K562 (cell line): Measurements from ENCODE around the gene LRCH1. TPM values are rescaled to one million over a fixed set of nuclear protein-coding genes. Genes with fewer than 3 reads are reported as not detected.

Experiments used
- ATAC-seq: fragments of 200-7000 bp; cut with Tn5 transposase; 3 replicates; pipeline ENCODE4 v1.9.1; 2020; ENCODE audit warnings: moderate library complexity
- BruUV-seq: library from RNA; stranded (reverse); fragments of 400-500 nt; replicated peaks from 2 replicates; lab custom pipeline; 2021; lab: Mats Ljungman, UMichigan
- CTCF ChIA-PET: fragments of 300-600 bp; formaldehyde crosslinking; extraction: SDS; loops from one replicate; lab custom pipeline; 2021; ENCODE audit warnings: low intra/inter-chr PET ratio; lab: Yijun Ruan, JAX
- POLR2A ChIA-PET: fragments of 300-600, 350-650 bp; sonication (Branson Sonifier 250); formaldehyde crosslinking; extraction: SDS; loops from one replicate; lab custom pipeline; 2021; ENCODE audit warnings: antibody characterized with exemption, inconsistent platforms; lab: Yijun Ruan, JAX
- DNase-seq, 4 experiments: peaks; one replicate each; pipeline versions ENCODE4 v3.0.0 to v3.0.0-alpha.2; 2011 to 2018; ENCODE audit warnings: low spot score in 3 of 4, mixed read lengths in 3 of 4; ENCODE audit errors: extremely low read depth in 1 of 4
- FAIRE-seq: peaks from 2 replicates; lab custom pipeline; 2011; peaks lifted over from hg19 to GRCh38; lab: Jason Lieb, UNC
- H2AFZ ChIP-seq: 2 replicates; pipeline ENCODE4 v1.6.0; 2011; ENCODE audit warnings: low read depth, low read length, control low read depth, inconsistent platforms
- H3K27ac ChIP-seq: fragments of 200-600 bp; 3 replicates; pipeline ENCODE4 v1.8.0; 2011; ENCODE audit warnings: low read depth, mild to moderate bottlenecking, control low read depth, inconsistent platforms, low read length, moderate library complexity, mixed read lengths; ENCODE audit errors: extremely low read depth
- H3K27me3 ChIP-seq, 2 experiments: fragments of 300-600 bp in 1 of 2; 2 replicates in 1 of 2; 3 replicates in 1 of 2; pipeline versions ENCODE4 v1.6.0 to v1.8.0; 2011; ENCODE audit warnings: inconsistent platforms in 2 of 2, low read length in 2 of 2, mild to moderate bottlenecking in 1 of 2, mixed read lengths in 1 of 2, moderate library complexity in 1 of 2; ENCODE audit not compliant: control insufficient read depth in 2 of 2, insufficient read depth in 2 of 2
- H3K36me3 ChIP-seq: fragments of 300-600 bp; 3 replicates; pipeline ENCODE4 v1.8.0; 2011; ENCODE audit warnings: mild to moderate bottlenecking, low read length, inconsistent platforms; ENCODE audit not compliant: control insufficient read depth, insufficient read depth
- H3K4me1 ChIP-seq, 2 experiments: fragments of 200-600 bp in 1 of 2; replicated peaks in 1 of 2; 2 replicates in 1 of 2; 3 replicates in 1 of 2; pipeline versions ENCODE4 v1.5.1 to v1.8.0; 2011; ENCODE audit warnings: inconsistent platforms in 2 of 2, low read length in 2 of 2, mild to moderate bottlenecking in 1 of 2, mixed read lengths in 1 of 2, moderate library complexity in 1 of 2; ENCODE audit not compliant: control insufficient read depth in 2 of 2, insufficient read depth in 2 of 2
- H3K4me2 ChIP-seq: 2 replicates; pipeline ENCODE4 v1.6.1; 2011; ENCODE audit warnings: low read length, control low read depth, inconsistent platforms, mixed read lengths; ENCODE audit not compliant: insufficient read depth
- H3K4me3 ChIP-seq: fragments of 200-600 bp; sonication (generic), shearing (Covaris generic); 2 replicates; pipeline ENCODE4 v1.5.1; 2016; ENCODE audit warnings: control low read depth, inconsistent platforms
- H3K79me2 ChIP-seq: fragments of 200-600 bp; 3 replicates; pipeline ENCODE4 v1.8.0; 2011; ENCODE audit warnings: low read length, inconsistent platforms; ENCODE audit not compliant: control insufficient read depth, insufficient read depth
- H3K9ac ChIP-seq, 2 experiments: 2 replicates each; pipeline versions ENCODE4 v1.6.0 to v1.6.1; 2011; ENCODE audit warnings: low read depth in 2 of 2, low read length in 2 of 2, control low read depth in 1 of 2, inconsistent platforms in 1 of 2, mild to moderate bottlenecking in 1 of 2, mixed read lengths in 1 of 2; ENCODE audit not compliant: insufficient read depth in 1 of 2
- H3K9me1 ChIP-seq: one replicate; pipeline ENCODE4 v1.6.0; 2011; ENCODE audit warnings: inconsistent platforms, mild to moderate bottlenecking, low read length, moderate library complexity; ENCODE audit not compliant: control insufficient read depth, insufficient read depth
- H3K9me3 ChIP-seq: replicated peaks from 2 replicates; pipeline ENCODE4 v1.5.1; 2011; ENCODE audit warnings: low read depth, low read length, inconsistent platforms; ENCODE audit not compliant: control insufficient read depth, insufficient read depth
- H4K20me1 ChIP-seq: replicated peaks from 2 replicates; pipeline ENCODE4 v1.6.1; 2011; ENCODE audit warnings: low read length, inconsistent platforms, mixed read lengths; ENCODE audit not compliant: control insufficient read depth, insufficient read depth
- BMI1 ChIP-seq: fragments of 150-350 bp; IDR thresholded peaks from 2 replicates; pipeline ENCODE4 v1.6.1; 2014; ENCODE audit warnings: low read length
- BRD4 ChIP-seq: fragments of 200-600 bp; sonication (generic); IDR thresholded peaks from 2 replicates; pipeline ENCODE4 v1.6.1; 2017; ENCODE audit warnings: inconsistent platforms
- EZH2 ChIP-seq: IDR thresholded peaks from 2 replicates; pipeline ENCODE4 v1.6.1; 2012; ENCODE audit warnings: low read depth, mild to moderate bottlenecking, inconsistent platforms, low read length, borderline replicate concordance
- FOXJ3 ChIP-seq: sonication (generic); formaldehyde crosslinking; IDR thresholded peaks from 2 replicates; pipeline ENCODE4 v1.4.0; 2020; ENCODE audit warnings: mild to moderate bottlenecking, missing genetic modification reagents
- GABPB1 ChIP-seq: sonication (generic); formaldehyde crosslinking; IDR thresholded peaks from 2 replicates; pipeline ENCODE4 v1.8.0; 2022; ENCODE audit warnings: mild to moderate bottlenecking, missing genetic modification reagents
- HNRNPLL ChIP-seq: fragments of 200-400 bp; formaldehyde crosslinking; IDR thresholded peaks from 2 replicates; pipeline ENCODE4 v1.6.1; 2017; ENCODE audit warnings: low read length, low read depth, mild to moderate bottlenecking; ENCODE audit not compliant: poor library complexity, severe bottlenecking
- MAFF ChIP-seq: IDR thresholded peaks from 2 replicates; pipeline ENCODE4 v1.6.1; 2012; ENCODE audit warnings: low read length, improper control_type of control experiment
- MYC ChIP-seq, 2 experiments: fragments of 250-450 bp in 1 of 2; sonication (Bioruptor Pico) in 1 of 2; IDR thresholded peaks; 2 replicates each; pipeline versions ENCODE4 v1.5.1 to v1.6.1; 2012 to 2021; ENCODE audit warnings: low read depth in 2 of 2, borderline replicate concordance in 1 of 2, improper control_type of control experiment in 1 of 2, low read length in 1 of 2, mild to moderate bottlenecking in 1 of 2, moderate library complexity in 1 of 2
- NR3C1 ChIP-seq: sonication (generic); formaldehyde crosslinking; IDR thresholded peaks from 2 replicates; pipeline ENCODE4 v1.8.1; 2022; ENCODE audit warnings: missing genetic modification reagents
- RAD51 ChIP-seq: fragments of 450-650 bp; IDR thresholded peaks from 2 replicates; pipeline ENCODE4 v1.7.1; 2016; ENCODE audit warnings: low read depth, mild to moderate bottlenecking, borderline replicate concordance
- RBM25 ChIP-seq: fragments of 200-400 bp; formaldehyde crosslinking; IDR thresholded peaks from 2 replicates; pipeline ENCODE4 v1.6.1; 2018; ENCODE audit warnings: low read length, low read depth, moderate library complexity; ENCODE audit not compliant: severe bottlenecking
- TAF9B ChIP-seq: fragments of 450-650 bp; IDR thresholded peaks from 2 replicates; pipeline ENCODE4 v1.6.1; 2018; ENCODE audit warnings: mild to moderate bottlenecking; ENCODE audit not compliant: partially characterized antibody
- XRCC3 ChIP-seq: fragments of 450-650 bp; IDR thresholded peaks from 2 replicates; pipeline ENCODE4 v1.6.1; 2017; ENCODE audit warnings: mild to moderate bottlenecking, moderate library complexity
- ZNF561 ChIP-seq: fragments of 450-650 bp; formaldehyde crosslinking; conservative IDR thresholded peaks from 2 replicates; pipeline ENCODE4 v1.4.0; 2020; ENCODE audit warnings: mild to moderate bottlenecking, moderate library complexity
- WGBS: fragments of 100-300 bp; shearing (Covaris generic); methylation state at CpG from one replicate; pipeline ENCODE4 v1.1.6; 2016; ENCODE audit warnings: low coverage, mixed read lengths; ENCODE audit not compliant: insufficient coverage; ENCODE audit errors: missing lambda C conversion rate; 5-methylcytosine and 5-hydroxymethylcytosine counted together
- in situ Hi-C: fragments of 300-500 bp; cut with MboI; formaldehyde crosslinking; loops from 4 replicates; pipeline ENCODE4 v1.15.0; 2018; ENCODE audit warnings: inconsistent platforms, mixed read lengths
- intact Hi-C: fragments of 100-400 bp; cut with micrococcal nuclease; formaldehyde crosslinking; loops from 2 replicates; pipeline ENCODE4 v1.14.2; 2022
- polyA plus RNA-seq, 8 experiments: library from polyadenylated mRNA; depleted of rRNA in 4 of 8; stranded (reverse) in 5 of 8; unstranded in 3 of 8; fragments of >200 nt; fragmentation: Nextera tagmentation in 2 of 8; fragmentation: Illumina TruSeq in 1 of 8; extraction: Ambion mirVana in 2 of 8; extraction: Trizol in 1 of 8; gene quantifications; 2 replicates each; pipeline versions ENCODE4 v1.2.1 to v1.2.3, GENCODE V29; 2011 to 2014; ENCODE audit warnings: inconsistent platforms in 1 of 8, missing spikeins in 1 of 8
- total RNA-seq, 7 experiments: library from RNA; depleted of rRNA in 6 of 7; stranded (reverse); fragments of >200 nt in 6 of 7; fragmentation: Illumina TruSeq in 2 of 7; extraction: Trizol in 2 of 7; gene quantifications; 2 replicates each; pipeline versions ENCODE4 v1.2.1 to v1.2.3, GENCODE V29; 2011 to 2021; ENCODE audit warnings: low replicate concordance in 1 of 7
- TF ChIP-seq, protein P1 (sequence below), 2 experiments: fragments of 450-650 bp; IDR thresholded peaks; 2 replicates each; pipeline ENCODE4 v1.6.1; 2018; ENCODE audit warnings: mild to moderate bottlenecking in 2 of 2, low read depth in 1 of 2; ENCODE audit not compliant: partially characterized antibody in 2 of 2
- TF ChIP-seq, protein P2 (sequence below): sonication (generic); formaldehyde crosslinking; IDR thresholded peaks from 2 replicates; pipeline ENCODE4 v1.8.1; 2023; ENCODE audit warnings: mild to moderate bottlenecking, missing genetic modification reagents
- TF ChIP-seq, protein P3 (sequence below): fragments of 200-800 bp; sonication (Bioruptor generic); IDR thresholded peaks from 2 replicates; pipeline ENCODE4 v1.6.1; 2017; ENCODE audit warnings: missing genetic modification characterization, missing compliant biosample characterization

LRCH1 gene
- total and polyA plus RNA-seq, 9 of the 15 experiments (the other 6 are each of a cell fraction or from before 2014, with no cell fraction given) = 1.1 to 6.8 (median 3.7) TPM

DNA sequence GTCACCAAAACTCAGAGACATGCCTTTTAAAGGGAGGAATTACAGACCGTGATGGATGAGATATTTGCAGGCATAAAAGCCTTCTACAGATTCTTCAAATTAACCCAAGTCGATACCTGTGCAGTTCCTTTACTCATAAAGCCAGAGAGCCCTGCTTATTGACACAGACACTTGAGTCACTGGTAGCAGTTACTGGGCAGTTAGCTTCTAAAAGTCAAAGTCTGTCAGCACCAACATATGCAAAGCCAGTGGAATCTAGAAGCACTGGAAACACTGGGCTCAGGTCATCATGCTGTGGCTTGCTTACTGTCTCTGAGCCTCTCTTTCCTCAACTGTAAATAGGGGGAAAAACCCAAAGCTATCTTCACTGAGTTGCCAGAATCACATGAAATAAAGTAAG lies 25.7 kb upstream of the LRCH1 start:
- H2AFZ ChIP-seq = no peak overlapping the region
- ChIA-PET POLR2A (no interaction called here), CTCF (no interaction called here)
- TF ChIP-seq BRD4 (no peak), BMI1 (no peak), EZH2 (no peak), RBM25 (no peak), MAFF (no peak), FOXJ3 (CRISPR knock-in tag) (no peak), HNRNPLL (no peak), ZNF561 (CRISPR knock-in tag) (no peak), RAD51 (no peak), GABPB1 (CRISPR knock-in tag) (no peak), XRCC3 (no peak), MYC (IDR thresholded peaks at IDR 0.05; ENCODE audit: low read depth, low read length) (no peak), MYC (CRISPR knock-in tag; IDR thresholded peaks at IDR 0.05; ENCODE audit: borderline replicate concordance, low read depth) (no peak), TAF9B (no peak), NR3C1 (no peak)
- TF ChIP-seq, protein P1, sequence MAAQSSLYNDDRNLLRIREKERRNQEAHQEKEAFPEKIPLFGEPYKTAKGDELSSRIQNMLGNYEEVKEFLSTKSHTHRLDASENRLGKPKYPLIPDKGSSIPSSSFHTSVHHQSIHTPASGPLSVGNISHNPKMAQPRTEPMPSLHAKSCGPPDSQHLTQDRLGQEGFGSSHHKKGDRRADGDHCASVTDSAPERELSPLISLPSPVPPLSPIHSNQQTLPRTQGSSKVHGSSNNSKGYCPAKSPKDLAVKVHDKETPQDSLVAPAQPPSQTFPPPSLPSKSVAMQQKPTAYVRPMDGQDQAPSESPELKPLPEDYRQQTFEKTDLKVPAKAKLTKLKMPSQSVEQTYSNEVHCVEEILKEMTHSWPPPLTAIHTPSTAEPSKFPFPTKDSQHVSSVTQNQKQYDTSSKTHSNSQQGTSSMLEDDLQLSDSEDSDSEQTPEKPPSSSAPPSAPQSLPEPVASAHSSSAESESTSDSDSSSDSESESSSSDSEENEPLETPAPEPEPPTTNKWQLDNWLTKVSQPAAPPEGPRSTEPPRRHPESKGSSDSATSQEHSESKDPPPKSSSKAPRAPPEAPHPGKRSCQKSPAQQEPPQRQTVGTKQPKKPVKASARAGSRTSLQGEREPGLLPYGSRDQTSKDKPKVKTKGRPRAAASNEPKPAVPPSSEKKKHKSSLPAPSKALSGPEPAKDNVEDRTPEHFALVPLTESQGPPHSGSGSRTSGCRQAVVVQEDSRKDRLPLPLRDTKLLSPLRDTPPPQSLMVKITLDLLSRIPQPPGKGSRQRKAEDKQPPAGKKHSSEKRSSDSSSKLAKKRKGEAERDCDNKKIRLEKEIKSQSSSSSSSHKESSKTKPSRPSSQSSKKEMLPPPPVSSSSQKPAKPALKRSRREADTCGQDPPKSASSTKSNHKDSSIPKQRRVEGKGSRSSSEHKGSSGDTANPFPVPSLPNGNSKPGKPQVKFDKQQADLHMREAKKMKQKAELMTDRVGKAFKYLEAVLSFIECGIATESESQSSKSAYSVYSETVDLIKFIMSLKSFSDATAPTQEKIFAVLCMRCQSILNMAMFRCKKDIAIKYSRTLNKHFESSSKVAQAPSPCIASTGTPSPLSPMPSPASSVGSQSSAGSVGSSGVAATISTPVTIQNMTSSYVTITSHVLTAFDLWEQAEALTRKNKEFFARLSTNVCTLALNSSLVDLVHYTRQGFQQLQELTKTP (IDR thresholded peaks at IDR 0.05; ENCODE audit: low read depth in 1 of 2, partially characterized antibody in 2 of 2) = no peak
- TF ChIP-seq, protein P2, sequence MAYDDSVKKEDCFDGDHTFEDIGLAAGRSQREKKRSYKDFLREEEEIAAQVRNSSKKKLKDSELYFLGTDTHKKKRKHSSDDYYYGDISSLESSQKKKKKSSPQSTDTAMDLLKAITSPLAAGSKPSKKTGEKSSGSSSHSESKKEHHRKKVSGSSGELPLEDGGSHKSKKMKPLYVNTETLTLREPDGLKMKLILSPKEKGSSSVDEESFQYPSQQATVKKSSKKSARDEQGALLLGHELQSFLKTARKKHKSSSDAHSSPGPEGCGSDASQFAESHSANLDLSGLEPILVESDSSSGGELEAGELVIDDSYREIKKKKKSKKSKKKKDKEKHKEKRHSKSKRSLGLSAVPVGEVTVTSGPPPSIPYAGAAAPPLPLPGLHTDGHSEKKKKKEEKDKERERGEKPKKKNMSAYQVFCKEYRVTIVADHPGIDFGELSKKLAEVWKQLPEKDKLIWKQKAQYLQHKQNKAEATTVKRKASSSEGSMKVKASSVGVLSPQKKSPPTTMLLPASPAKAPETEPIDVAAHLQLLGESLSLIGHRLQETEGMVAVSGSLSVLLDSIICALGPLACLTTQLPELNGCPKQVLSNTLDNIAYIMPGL (CRISPR knock-in tag) = no peak
- TF ChIP-seq, protein P3, sequence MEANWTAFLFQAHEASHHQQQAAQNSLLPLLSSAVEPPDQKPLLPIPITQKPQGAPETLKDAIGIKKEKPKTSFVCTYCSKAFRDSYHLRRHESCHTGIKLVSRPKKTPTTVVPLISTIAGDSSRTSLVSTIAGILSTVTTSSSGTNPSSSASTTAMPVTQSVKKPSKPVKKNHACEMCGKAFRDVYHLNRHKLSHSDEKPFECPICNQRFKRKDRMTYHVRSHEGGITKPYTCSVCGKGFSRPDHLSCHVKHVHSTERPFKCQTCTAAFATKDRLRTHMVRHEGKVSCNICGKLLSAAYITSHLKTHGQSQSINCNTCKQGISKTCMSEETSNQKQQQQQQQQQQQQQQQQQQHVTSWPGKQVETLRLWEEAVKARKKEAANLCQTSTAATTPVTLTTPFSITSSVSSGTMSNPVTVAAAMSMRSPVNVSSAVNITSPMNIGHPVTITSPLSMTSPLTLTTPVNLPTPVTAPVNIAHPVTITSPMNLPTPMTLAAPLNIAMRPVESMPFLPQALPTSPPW (CRISPR knock-in tag) = no peak

More for the DNA sequence above, 25.7 kb upstream of the LRCH1 start:
- no TSS peak for BruUV-seq
- 0% methylated on average over 2 of the region's 2 CpGs for WGBS
- Histone ChIP-seq H3K79me2 (no peaks in the 10 kb centered on the region), H3K9me1 (no peaks in the 10 kb centered on the region), H3K9ac (no peak overlapping the region), H3K36me3 (no peaks in the 10 kb centered on the region), H3K4me1 (peaks cover 0 to 2% of the 10 kb centered on the region in 2 experiments; a peak in 2 of 5 replicates), H3K4me3 (no peak overlapping the region), H3K4me2 (no peak overlapping the region), H3K27me3 (peaks cover 0 to 10% of the 10 kb centered on the region in 2 experiments; a peak in 1 of 5 replicates), H4K20me1 (no peaks in the 10 kb centered on the region), H3K9me3 (no peaks in the 10 kb centered on the region), H3K27ac (no peak overlapping the region)
- FAIRE-seq (no peak), DNase-seq (no peak), ATAC-seq (no peak)
- intact Hi-C loops = no loop called here
- in situ Hi-C loops = no loop called here
